Hepatocyte (in vitro differentiated cells): Measurements from ENCODE around the gene CD74. TPM values are rescaled to one million over a fixed set of nuclear protein-coding genes. Genes with fewer than 3 reads are reported as not detected.

Experiments
- DNase-seq: peaks from one replicate; pipeline ENCODE4 v3.0.0-alpha.2; 2016; ENCODE audit warnings: low spot score
- H2AFZ ChIP-seq: fragments of 200-600 bp; sonication (generic); 2 replicates; pipeline ENCODE4 v1.6.0; 2016; ENCODE audit warnings: antibody characterized with exemption, mild to moderate bottlenecking
- H3K27ac ChIP-seq: fragments of 200-600 bp; sonication (generic); 2 replicates; pipeline ENCODE4 v1.5.1; 2016; ENCODE audit warnings: mild to moderate bottlenecking
- H3K27me3 ChIP-seq: fragments of 200-600 bp; sonication (generic); 2 replicates; pipeline ENCODE4 v1.6.1; 2016
- H3K36me3 ChIP-seq: fragments of 200-600 bp; sonication (generic); replicated peaks from 2 replicates; pipeline ENCODE4 v1.5.1; 2016; ENCODE audit warnings: low read depth; ENCODE audit not compliant: insufficient read depth
- H3K4me1 ChIP-seq: fragments of 200-600 bp; sonication (generic); 2 replicates; pipeline ENCODE4 v1.5.1; 2016; ENCODE audit warnings: mild to moderate bottlenecking, moderate library complexity; ENCODE audit not compliant: insufficient read depth
- H3K4me2 ChIP-seq: fragments of 200-600 bp; sonication (generic); 2 replicates; pipeline ENCODE4 v1.6.0; 2016
- H3K4me3 ChIP-seq: fragments of 200-600 bp; sonication (generic); 2 replicates; pipeline ENCODE4 v1.5.1; 2016; ENCODE audit warnings: mild to moderate bottlenecking
- H3K79me2 ChIP-seq: fragments of 200-600 bp; sonication (generic); 2 replicates; pipeline ENCODE4 v1.6.0; 2017; ENCODE audit warnings: mild to moderate bottlenecking
- H3K9me2 ChIP-seq: fragments of 200-600 bp; sonication (generic); replicated peaks from 2 replicates; pipeline ENCODE4 v1.6.0; 2017; ENCODE audit warnings: mild to moderate bottlenecking; ENCODE audit not compliant: insufficient read depth
- H3K9me3 ChIP-seq: fragments of 200-600 bp; sonication (generic); 2 replicates; pipeline ENCODE4 v1.5.1; 2016; ENCODE audit warnings: low read depth, mild to moderate bottlenecking
- H4K20me1 ChIP-seq: fragments of 200-600 bp; sonication (generic); 2 replicates; pipeline ENCODE4 v1.6.0; 2016; ENCODE audit warnings: mild to moderate bottlenecking; ENCODE audit not compliant: insufficient read depth, poor library complexity, severe bottlenecking
- CTCF ChIP-seq: fragments of 200-600 bp; sonication (generic); IDR thresholded peaks from 2 replicates; pipeline ENCODE4 v1.5.1; 2016; ENCODE audit warnings: antibody characterized with exemption, mild to moderate bottlenecking; ENCODE audit not compliant: poor library complexity
- EZH2 ChIP-seq: fragments of 200-600 bp; sonication (generic); IDR thresholded peaks from 2 replicates; pipeline ENCODE4 v1.6.1; 2016; ENCODE audit warnings: antibody characterized with exemption, mild to moderate bottlenecking, borderline replicate concordance
- EZH2phosphoT487 ChIP-seq: fragments of 200-600 bp; sonication (generic); IDR thresholded peaks from one replicate; pipeline ENCODE4 v1.6.1; 2018; ENCODE audit warnings: antibody characterized with exemption, mild to moderate bottlenecking, low read depth, moderate library complexity; ENCODE audit not compliant: unreplicated experiment, severe bottlenecking
- WGBS: methylation state at CpG from one replicate; pipeline ENCODE4 v1.1.6; 2016; ENCODE audit warnings: low lambda C conversion rate; ENCODE audit errors: missing lambda C conversion rate; 5-methylcytosine and 5-hydroxymethylcytosine counted together
- polyA plus RNA-seq: library from polyadenylated mRNA; unstranded; fragments of >200 nt; fragmentation: Nextera tagmentation; extraction: Ambion mirVana; gene quantifications from 2 replicates; pipeline ENCODE4 v1.2.1, GENCODE V29; 2016
- total RNA-seq: library from RNA; depleted of rRNA; stranded (reverse); fragments of >200 nt; gene quantifications from 2 replicates; pipeline ENCODE4 v1.2.3, GENCODE V29; 2014

Gene CD74
- total and polyA plus RNA-seq, 2 experiments from 2014 or later = 57.2 to 107 TPM

GRCh38 chr5:150368526-150368925 lies 44.2 kb downstream of the CD74 start:
- Histone ChIP-seq H3K9me3 (no peaks in the 10 kb centered on the region), H3K4me2 (no peak overlapping the region), H2AFZ (no peak overlapping the region), H4K20me1 (no peaks in the 10 kb centered on the region), H3K4me3 (no peak overlapping the region), H3K9me2 (no peaks in the 10 kb centered on the region), H3K79me2 (no peaks in the 10 kb centered on the region), H3K4me1 (no peaks in the 10 kb centered on the region), H3K27ac (no peak overlapping the region), H3K27me3 (no peaks in the 10 kb centered on the region), H3K36me3 (no peaks in the 10 kb centered on the region)
- no peak for DNase-seq
- TF ChIP-seq EZH2phosphoT487 (no peak), CTCF (no peak), EZH2 (no peak)
- 93% methylated on average over 4 of the region's 4 CpGs for WGBS

GRCh38 chr5:150364004-150364403 lies 48.7 kb downstream of the CD74 start:
- Histone ChIP-seq H3K4me1 (no peaks in the 10 kb centered on the region), H3K27ac (no peak overlapping the region), H3K9me3 (no peaks in the 10 kb centered on the region), H3K9me2 (no peaks in the 10 kb centered on the region), H3K79me2 (peaks cover 15% of the 10 kb centered on the region), H3K4me3 (no peak overlapping the region), H3K27me3 (no peaks in the 10 kb centered on the region), H3K4me2 (no peak overlapping the region), H2AFZ (no peak overlapping the region), H3K36me3 (no peaks in the 10 kb centered on the region), H4K20me1 (no peaks in the 10 kb centered on the region)
- 91% methylated on average over 9 of the region's 9 CpGs for WGBS
- TF ChIP-seq EZH2phosphoT487 (no peak), EZH2 (no peak), CTCF (no peak)
- no peak for DNase-seq

- peaks cover 6% of the 10 kb centered on the region for H3K4me1 ChIP-seq
- peaks cover 23% of the 10 kb centered on the region for H3K79me2 ChIP-seq
- TF ChIP-seq EZH2phosphoT487 (no peak), CTCF (no peak), EZH2 (no peak)
- DNase-seq = no peak
- H3K9me3 ChIP-seq = no peaks in the 10 kb centered on the region
- H3K27me3 ChIP-seq = no peaks in the 10 kb centered on the region
- no peaks in the 10 kb centered on the region for H4K20me1 ChIP-seq
- no peaks in the 10 kb centered on the region for H3K36me3 ChIP-seq
- WGBS = 89% methylated on average over 2 of the region's 2 CpGs
- H3K27ac ChIP-seq = no peak overlapping the region
- H2AFZ ChIP-seq = no peak overlapping the region
- no peaks in the 10 kb centered on the region for H3K9me2 ChIP-seq
- H3K4me2 ChIP-seq = no peak overlapping the region
- no peak overlapping the region for H3K4me3 ChIP-seq
These were observed 49.5 kb downstream of the CD74 start for GRCh38 chr5:150363185-150363584.

- 75% methylated on average over 1 of the region's 1 CpG for WGBS
- Histone ChIP-seq H3K9me3 (no peaks in the 10 kb centered on the region), H3K27ac (no peak overlapping the region), H3K27me3 (no peaks in the 10 kb centered on the region), H3K9me2 (no peaks in the 10 kb centered on the region), H4K20me1 (no peaks in the 10 kb centered on the region), H3K4me2 (no peak overlapping the region), H3K79me2 (peaks cover 28% of the 10 kb centered on the region), H2AFZ (no peak overlapping the region), H3K4me3 (no peak overlapping the region), H3K36me3 (no peaks in the 10 kb centered on the region), H3K4me1 (peaks cover 16% of the 10 kb centered on the region)
- TF ChIP-seq EZH2phosphoT487 (no peak), EZH2 (no peak), CTCF (no peak)
- DNase-seq = no peak
These were observed 51.4 kb downstream of the CD74 start for GRCh38 chr5:150361301-150361700.
